Measurements from ENCODE around the gene PLCD1. TPM values are rescaled to one million over a fixed set of nuclear protein-coding genes. Genes with fewer than 3 reads are reported as not detected.

PLCD1 gene
- total and polyA plus RNA-seq, 2 donors (not counting 1 experiment from before 2014, with no cell fraction given): 8.2 to 47.2 TPM

DNA sequence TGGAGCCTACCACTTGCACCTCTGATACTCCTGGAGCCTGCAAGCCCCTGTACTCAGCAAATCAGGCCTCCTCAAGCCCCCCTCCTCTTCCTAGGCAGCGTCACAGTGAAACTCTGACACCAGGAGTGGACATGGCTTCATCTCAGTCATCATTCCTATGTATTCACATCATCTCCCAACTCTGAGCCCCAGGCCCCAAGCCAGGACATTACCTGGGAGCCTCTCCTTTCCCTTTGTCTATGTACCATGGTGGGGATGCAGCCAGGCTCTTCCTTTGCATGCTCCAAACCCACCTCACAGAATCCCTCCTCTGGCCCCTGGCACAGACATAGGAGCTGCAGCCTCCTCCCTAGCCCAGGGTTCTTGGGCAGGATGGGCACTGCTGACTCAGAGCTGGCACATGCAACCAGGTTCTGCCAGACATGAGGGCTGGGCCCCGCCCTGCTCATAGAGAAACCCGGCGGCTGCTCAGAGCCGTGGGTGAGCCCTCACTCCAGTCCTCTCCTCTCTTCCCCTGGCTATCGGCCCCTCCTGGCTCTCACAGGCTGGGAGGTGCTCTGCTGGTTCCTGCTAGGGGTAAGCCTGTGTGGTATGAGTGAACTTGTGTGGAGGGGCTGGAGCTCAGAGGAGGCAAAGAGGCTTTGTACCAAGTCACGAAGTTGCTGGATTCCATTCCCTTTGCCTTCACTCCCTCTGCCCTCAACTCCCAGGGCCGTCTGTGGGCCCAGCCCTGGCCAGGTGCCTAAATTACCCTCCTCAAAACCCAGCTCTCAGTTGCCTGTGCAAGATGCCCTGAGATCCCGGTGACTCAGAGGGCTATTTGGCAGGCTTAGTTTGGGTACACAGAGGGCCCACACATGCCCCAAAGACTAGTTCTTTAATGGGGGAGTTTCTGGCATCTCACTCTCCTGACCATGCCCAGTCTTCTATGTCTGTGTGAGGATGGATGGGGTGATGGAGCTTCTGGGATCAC is 1.9 kb upstream of the PLCD1 start:
- H3K36me3 ChIP-seq (ENCODE audit: control insufficient read depth, insufficient read depth, low read length): no peaks in the 10 kb centered on the region
- peak in 1 of 2 donors; percentile 38 for DNase-seq (ENCODE audit: low read depth in 2 of 2)
- no peak overlapping the region for H2AFZ ChIP-seq (ENCODE audit: low read length)
- peaks cover 3% of the 10 kb centered on the region for H3K4me1 ChIP-seq (ENCODE audit: control insufficient read depth, extremely low read depth, insufficient read depth, low read length)
- no peaks in the 10 kb centered on the region for H4K20me1 ChIP-seq (ENCODE audit: control insufficient read depth, extremely low read depth, insufficient read depth, low read length)
- no peaks in the 10 kb centered on the region for H3K9me3 ChIP-seq (ENCODE audit: control insufficient read depth, insufficient read depth, low read depth, low read length)
- no peak overlapping the region for H3K27ac ChIP-seq (ENCODE audit: insufficient read depth, low read length)
- no peak overlapping the region for H3K9ac ChIP-seq (ENCODE audit: insufficient read depth, low read length)
- no peak for TF ChIP-seq EZH2 (IDR thresholded peaks at IDR 0.05; ENCODE audit: low read length, missing control alignments)
- TF ChIP-seq, protein P1, sequence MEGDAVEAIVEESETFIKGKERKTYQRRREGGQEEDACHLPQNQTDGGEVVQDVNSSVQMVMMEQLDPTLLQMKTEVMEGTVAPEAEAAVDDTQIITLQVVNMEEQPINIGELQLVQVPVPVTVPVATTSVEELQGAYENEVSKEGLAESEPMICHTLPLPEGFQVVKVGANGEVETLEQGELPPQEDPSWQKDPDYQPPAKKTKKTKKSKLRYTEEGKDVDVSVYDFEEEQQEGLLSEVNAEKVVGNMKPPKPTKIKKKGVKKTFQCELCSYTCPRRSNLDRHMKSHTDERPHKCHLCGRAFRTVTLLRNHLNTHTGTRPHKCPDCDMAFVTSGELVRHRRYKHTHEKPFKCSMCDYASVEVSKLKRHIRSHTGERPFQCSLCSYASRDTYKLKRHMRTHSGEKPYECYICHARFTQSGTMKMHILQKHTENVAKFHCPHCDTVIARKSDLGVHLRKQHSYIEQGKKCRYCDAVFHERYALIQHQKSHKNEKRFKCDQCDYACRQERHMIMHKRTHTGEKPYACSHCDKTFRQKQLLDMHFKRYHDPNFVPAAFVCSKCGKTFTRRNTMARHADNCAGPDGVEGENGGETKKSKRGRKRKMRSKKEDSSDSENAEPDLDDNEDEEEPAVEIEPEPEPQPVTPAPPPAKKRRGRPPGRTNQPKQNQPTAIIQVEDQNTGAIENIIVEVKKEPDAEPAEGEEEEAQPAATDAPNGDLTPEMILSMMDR (conservative IDR thresholded peaks at IDR 0.05 in 1 of 2, IDR thresholded peaks at IDR 0.05 in 1 of 2; ENCODE audit: low read depth in 1 of 2, low read length in 2 of 2): no peak
- H3K4me3 ChIP-seq (replicated peaks in 1 of 4; ENCODE audit: control extremely low read depth in 1 of 4, insufficient read depth in 1 of 4, low read depth in 3 of 4, low read length in 4 of 4): no peak overlapping the region
- H3K79me2 ChIP-seq (ENCODE audit: control insufficient read depth, insufficient read depth, low read length): no peaks in the 10 kb centered on the region
- H3K4me2 ChIP-seq (ENCODE audit: extremely low read depth, insufficient read depth, low read length): peak overlapping the region; percentile 3
- no peaks in the 10 kb centered on the region for H3K27me3 ChIP-seq (ENCODE audit: control insufficient read depth, insufficient read depth, low read length)

GRCh38 chr3:38030126-38031021 is 932 bp upstream of the PLCD1 start:
- Histone ChIP-seq H4K20me1 (ENCODE audit: control insufficient read depth, extremely low read depth, insufficient read depth, low read length) (no peaks in the 10 kb centered on the region), H3K4me1 (ENCODE audit: control insufficient read depth, extremely low read depth, insufficient read depth, low read length) (peaks cover 5% of the 10 kb centered on the region), H3K4me3 (replicated peaks in 1 of 4; ENCODE audit: control extremely low read depth in 1 of 4, insufficient read depth in 1 of 4, low read depth in 3 of 4, low read length in 4 of 4) (peak overlapping the region; percentile 55 to 72 (median 62)), H3K27me3 (ENCODE audit: control insufficient read depth, insufficient read depth, low read length) (no peaks in the 10 kb centered on the region), H3K9ac (ENCODE audit: insufficient read depth, low read length) (peak overlapping the region; percentile 67), H3K27ac (ENCODE audit: insufficient read depth, low read length) (peak overlapping the region; percentile 51), H2AFZ (ENCODE audit: low read length) (peak overlapping the region; percentile 67), H3K79me2 (ENCODE audit: control insufficient read depth, insufficient read depth, low read length) (no peaks in the 10 kb centered on the region), H3K9me3 (ENCODE audit: control insufficient read depth, insufficient read depth, low read depth, low read length) (no peaks in the 10 kb centered on the region), H3K36me3 (ENCODE audit: control insufficient read depth, insufficient read depth, low read length) (no peaks in the 10 kb centered on the region), H3K4me2 (ENCODE audit: extremely low read depth, insufficient read depth, low read length) (peak overlapping the region; percentile 70)
- no peak for DNase-seq (ENCODE audit: low read depth in 2 of 2)
- TF ChIP-seq, protein P1 (conservative IDR thresholded peaks at IDR 0.05 in 1 of 2, IDR thresholded peaks at IDR 0.05 in 1 of 2; ENCODE audit: low read depth in 1 of 2, low read length in 2 of 2): no peak
- no peak for TF ChIP-seq EZH2 (IDR thresholded peaks at IDR 0.05; ENCODE audit: low read length, missing control alignments)
